ENCODE data around the gene F2RL1.

The F2RL1 gene

DNA sequence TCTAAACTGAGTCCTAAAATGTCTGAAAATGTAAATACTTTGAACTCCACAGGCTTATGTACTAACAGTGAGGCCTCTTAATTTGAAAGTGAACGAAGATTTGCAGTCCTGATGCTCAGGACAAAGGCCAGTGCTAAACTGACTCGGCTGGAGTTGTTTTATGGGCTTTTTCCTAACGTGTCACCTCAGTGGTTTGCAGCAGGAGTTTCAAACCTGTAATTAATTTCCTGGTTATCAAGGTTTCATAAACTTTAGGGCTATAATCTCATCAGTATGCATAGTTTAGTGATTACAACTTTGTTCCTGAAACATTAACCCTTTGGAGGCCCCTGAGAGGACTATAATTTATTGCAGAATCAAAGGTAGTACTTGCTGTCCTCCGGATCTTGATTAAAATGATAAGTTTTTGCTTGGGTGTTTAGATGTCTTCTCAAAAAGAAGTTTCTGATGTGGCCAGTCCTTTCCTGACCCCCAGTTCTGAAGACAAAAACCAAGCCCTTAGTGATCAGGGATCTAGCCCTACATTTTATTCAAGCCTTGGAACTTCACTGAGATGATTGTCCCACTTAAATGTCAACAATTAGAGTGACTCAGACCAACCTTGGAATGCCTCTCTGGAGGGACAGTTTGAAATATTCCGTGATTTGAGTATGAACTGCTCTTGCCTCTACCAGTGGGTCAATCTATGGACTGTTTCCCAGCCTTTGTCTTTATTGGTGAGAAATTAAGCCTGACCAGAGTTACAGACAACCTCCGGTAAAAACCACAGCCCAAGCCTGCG lies 19.8 kb downstream of the F2RL1 start:
- TF ChIP-seq, protein P1, sequence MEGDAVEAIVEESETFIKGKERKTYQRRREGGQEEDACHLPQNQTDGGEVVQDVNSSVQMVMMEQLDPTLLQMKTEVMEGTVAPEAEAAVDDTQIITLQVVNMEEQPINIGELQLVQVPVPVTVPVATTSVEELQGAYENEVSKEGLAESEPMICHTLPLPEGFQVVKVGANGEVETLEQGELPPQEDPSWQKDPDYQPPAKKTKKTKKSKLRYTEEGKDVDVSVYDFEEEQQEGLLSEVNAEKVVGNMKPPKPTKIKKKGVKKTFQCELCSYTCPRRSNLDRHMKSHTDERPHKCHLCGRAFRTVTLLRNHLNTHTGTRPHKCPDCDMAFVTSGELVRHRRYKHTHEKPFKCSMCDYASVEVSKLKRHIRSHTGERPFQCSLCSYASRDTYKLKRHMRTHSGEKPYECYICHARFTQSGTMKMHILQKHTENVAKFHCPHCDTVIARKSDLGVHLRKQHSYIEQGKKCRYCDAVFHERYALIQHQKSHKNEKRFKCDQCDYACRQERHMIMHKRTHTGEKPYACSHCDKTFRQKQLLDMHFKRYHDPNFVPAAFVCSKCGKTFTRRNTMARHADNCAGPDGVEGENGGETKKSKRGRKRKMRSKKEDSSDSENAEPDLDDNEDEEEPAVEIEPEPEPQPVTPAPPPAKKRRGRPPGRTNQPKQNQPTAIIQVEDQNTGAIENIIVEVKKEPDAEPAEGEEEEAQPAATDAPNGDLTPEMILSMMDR (IDR thresholded peaks at IDR 0.05; ENCODE audit: insufficient read depth, low read length): no peak
- TF ChIP-seq SPI1 (IDR thresholded peaks at IDR 0.05; ENCODE audit: borderline replicate concordance, low read depth): no peak
- TF ChIP-seq POLR2AphosphoS5 (IDR thresholded peaks at IDR 0.05; ENCODE audit: low read depth): no peak
- TF ChIP-seq REST (IDR thresholded peaks at IDR 0.05; ENCODE audit: insufficient replicate concordance, low read depth): no peak
- no peak for TF ChIP-seq GABPA (IDR thresholded peaks at IDR 0.05; ENCODE audit: low read depth)
- H3K27me3 ChIP-seq (ENCODE audit: insufficient read depth, poor library complexity, severe bottlenecking): no peaks in the 10 kb centered on the region
- DNase-seq (ENCODE audit: low read depth in 1 of 2, low spot score in 1 of 2): no peak
- no peak overlapping the region for H3K27ac ChIP-seq (replicated peaks)
- H3K4me3 ChIP-seq (replicated peaks; ENCODE audit: insufficient read depth, low read length): no peak overlapping the region

DNA sequence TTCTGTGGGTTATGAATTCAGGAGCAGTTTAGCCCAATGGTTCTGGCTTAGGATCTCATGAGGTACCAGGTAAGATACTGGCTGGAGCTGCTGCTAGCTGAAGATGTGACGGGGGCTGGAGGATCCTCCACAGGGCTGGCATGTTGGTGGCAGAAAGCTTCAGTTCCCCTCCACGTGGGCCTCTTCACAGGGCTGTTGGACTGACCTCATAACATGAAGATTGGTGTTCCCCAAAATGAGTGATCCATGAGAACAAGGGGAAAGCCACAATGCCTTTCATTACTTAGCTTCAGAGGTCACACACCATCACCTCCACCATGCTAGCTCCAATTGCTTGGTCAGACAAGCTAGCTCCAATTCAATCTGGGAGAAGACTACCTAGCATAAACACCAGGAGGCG lies 22.5 kb downstream of the F2RL1 start:
- Histone ChIP-seq H3K27ac (replicated peaks) (no peak overlapping the region), H3K27me3 (ENCODE audit: insufficient read depth, poor library complexity, severe bottlenecking) (no peaks in the 10 kb centered on the region), H3K4me3 (replicated peaks; ENCODE audit: insufficient read depth, low read length) (no peak overlapping the region)
- TF ChIP-seq POLR2AphosphoS5 (IDR thresholded peaks at IDR 0.05; ENCODE audit: low read depth): no peak
- TF ChIP-seq, protein P1 (IDR thresholded peaks at IDR 0.05; ENCODE audit: insufficient read depth, low read length): no peak
- TF ChIP-seq SPI1 (IDR thresholded peaks at IDR 0.05; ENCODE audit: borderline replicate concordance, low read depth): no peak
- TF ChIP-seq GABPA (IDR thresholded peaks at IDR 0.05; ENCODE audit: low read depth): no peak
- TF ChIP-seq REST (IDR thresholded peaks at IDR 0.05; ENCODE audit: insufficient replicate concordance, low read depth): no peak
- DNase-seq (ENCODE audit: low read depth in 1 of 2, low spot score in 1 of 2): no peak

DNA sequence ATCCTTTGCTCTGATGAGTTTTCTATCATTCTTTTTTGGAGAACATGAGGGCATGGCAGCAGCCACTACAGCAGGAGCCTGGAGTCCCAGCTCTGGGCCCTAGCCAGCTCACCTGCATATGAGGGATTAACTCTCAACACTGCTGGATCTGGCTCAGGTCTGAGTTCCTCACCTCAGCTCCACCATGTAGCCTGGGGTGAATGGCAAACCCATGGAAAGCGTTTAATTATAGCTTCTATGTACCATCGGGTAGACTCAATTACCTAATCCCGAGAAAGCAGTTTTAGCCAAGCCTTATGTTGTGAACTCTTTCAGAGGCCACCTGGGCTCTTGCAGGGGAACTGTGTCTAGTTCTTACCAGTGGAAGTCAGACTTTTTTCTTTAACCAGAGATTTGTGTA lies 27.1 kb downstream of the F2RL1 start:
- DNase-seq (ENCODE audit: low read depth in 1 of 2, low spot score in 1 of 2): no peak
- no peaks in the 10 kb centered on the region for H3K27me3 ChIP-seq (ENCODE audit: insufficient read depth, poor library complexity, severe bottlenecking)
- TF ChIP-seq POLR2AphosphoS5 (IDR thresholded peaks at IDR 0.05; ENCODE audit: low read depth) (no peak), SPI1 (IDR thresholded peaks at IDR 0.05; ENCODE audit: borderline replicate concordance, low read depth) (no peak)
- TF ChIP-seq, protein P1 (IDR thresholded peaks at IDR 0.05; ENCODE audit: insufficient read depth, low read length): no peak
- no peak overlapping the region for H3K4me3 ChIP-seq (replicated peaks; ENCODE audit: insufficient read depth, low read length)
- H3K27ac ChIP-seq (replicated peaks): no peak overlapping the region

Data from HL-60 (cell line).